SK-MEL-5 (cell line): Measurements from ENCODE around the gene ZDHHC20. TPM values are rescaled to one million over a fixed set of nuclear protein-coding genes. Genes with fewer than 3 reads are reported as not detected.
A peak's percentile ranks its signal among the peaks of the same experiment; 100 is the strongest.
"Not testable (repeated sequence)": the region's sequence is repeated elsewhere in the genome, so short reads cannot be mapped to it uniquely, and the experiment has no call there.

Experiments used
- DNase-seq: peaks from one replicate; pipeline ENCODE4 v3.0.0-alpha.2; 2016; ENCODE audit warnings: low read depth, low spot score
- in situ Hi-C: cut with HindIII; loops from 2 replicates; pipeline ENCODE4 v1.10.0; 2016; ENCODE audit warnings: low sequenced_read_pairs, high pct_unique_total_duplicates, low pct_unique_long_range_greater_than_20kb
- total RNA-seq: library from RNA; depleted of rRNA; stranded (reverse); fragments of >200 nt; shearing (Covaris generic); gene quantifications from 2 replicates; pipeline ENCODE4 v1.2.3, GENCODE V29; 2014

ZDHHC20 gene
- total RNA-seq, 1 experiment from 2014 or later, result 121 TPM

- in situ Hi-C loops, result no loop called here
- no peak for DNase-seq
Measured at GRCh38 chr13:21446656-21447055, 12.4 kb downstream of the ZDHHC20 start.

DNA sequence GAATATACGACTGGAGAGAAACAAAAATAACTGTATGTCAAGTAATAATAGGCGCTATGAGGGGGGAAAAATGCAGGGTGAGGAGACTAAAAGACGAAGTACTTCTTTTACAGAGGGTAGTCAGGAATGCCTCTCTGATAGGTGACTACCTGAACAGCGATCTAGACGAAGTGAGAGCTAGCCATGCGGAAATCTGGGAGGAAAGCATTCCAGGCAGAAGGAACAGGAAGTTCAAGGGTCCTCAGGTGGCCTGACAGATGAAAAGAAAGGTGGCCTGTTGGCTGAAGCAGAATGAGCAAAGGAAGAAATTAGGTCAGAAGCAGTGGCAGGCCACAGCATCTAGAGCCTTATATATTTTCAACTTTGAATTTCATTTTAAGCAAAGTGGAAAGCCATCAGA lies 13.3 kb downstream of the ZDHHC20 start:
- in situ Hi-C loops, result no loop called here
- DNase-seq, result no peak

- in situ Hi-C loops, result no loop called here
- DNase-seq, result no peak
Measured at GRCh38 chr13:21443171-21443570, 15.9 kb downstream of the ZDHHC20 start.

- DNase-seq, result no peak
- in situ Hi-C loops, result no loop called here
Measured at GRCh38 chr13:21436582-21436981, 22.5 kb downstream of the ZDHHC20 start.

- in situ Hi-C loops, result no loop called here
Measured at GRCh38 chr13:21435687-21436151, 23.4 kb downstream of the ZDHHC20 start.

GRCh38 chr13:21435231-21435630 lies 23.9 kb downstream of the ZDHHC20 start:
- in situ Hi-C loops, result no loop called here
- DNase-seq, result no peak

More at GRCh38 chr13:21435687-21436151, 23.4 kb downstream of the ZDHHC20 start:
- peak; percentile 88 for DNase-seq

- peak; percentile 80 for DNase-seq
- in situ Hi-C loops, result no loop called here
Measured at GRCh38 chr13:21434588-21434987, 24.5 kb downstream of the ZDHHC20 start.

- no peak for DNase-seq
- in situ Hi-C loops, result no loop called here
Measured at GRCh38 chr13:21429211-21429610, 29.9 kb downstream of the ZDHHC20 start.

- no peak for DNase-seq
- in situ Hi-C loops, result no loop called here
Measured at GRCh38 chr13:21427741-21428140, 31.4 kb downstream of the ZDHHC20 start.

DNA sequence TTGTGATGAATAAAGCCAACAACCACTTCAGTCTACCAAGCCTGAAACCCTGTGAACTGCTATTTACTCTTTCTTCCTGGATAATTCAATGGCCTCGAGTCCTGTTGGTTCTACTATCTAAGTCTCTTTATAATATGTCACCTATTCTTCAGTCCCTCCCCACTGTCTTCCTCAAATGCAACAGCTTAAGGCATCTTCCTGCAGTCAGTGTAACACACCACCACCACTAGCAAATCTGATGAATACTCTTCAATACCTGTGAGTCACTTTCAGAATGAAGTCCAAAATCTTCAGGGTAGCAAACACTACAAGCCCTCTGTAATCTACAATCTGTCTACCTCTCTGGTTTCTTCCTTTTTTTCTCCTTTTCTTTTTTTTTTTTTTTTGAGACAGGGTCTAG lies 32.9 kb downstream of the ZDHHC20 start:
- in situ Hi-C loops, result no loop called here
- DNase-seq, result no peak

DNA sequence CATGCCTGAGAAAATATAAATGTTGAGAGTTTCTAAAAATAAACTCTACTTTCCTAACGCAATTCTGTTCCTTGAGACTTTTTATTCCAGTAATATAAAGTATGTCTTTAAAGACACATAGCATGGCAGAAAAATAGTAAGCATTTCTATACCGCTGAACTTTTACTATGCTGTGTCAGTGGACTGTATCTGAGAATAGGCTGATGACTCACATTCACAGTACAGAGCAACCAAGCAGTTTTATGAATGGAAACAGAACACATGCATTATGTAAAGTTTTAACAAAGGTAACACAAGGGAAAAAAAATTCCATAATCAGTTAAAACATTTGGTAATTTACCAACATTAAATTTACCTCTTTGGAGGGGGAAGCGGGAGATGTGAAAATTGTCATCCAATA lies 38.4 kb downstream of the ZDHHC20 start:
- DNase-seq, result peak; percentile 61
- in situ Hi-C loops, result no loop called here

DNA sequence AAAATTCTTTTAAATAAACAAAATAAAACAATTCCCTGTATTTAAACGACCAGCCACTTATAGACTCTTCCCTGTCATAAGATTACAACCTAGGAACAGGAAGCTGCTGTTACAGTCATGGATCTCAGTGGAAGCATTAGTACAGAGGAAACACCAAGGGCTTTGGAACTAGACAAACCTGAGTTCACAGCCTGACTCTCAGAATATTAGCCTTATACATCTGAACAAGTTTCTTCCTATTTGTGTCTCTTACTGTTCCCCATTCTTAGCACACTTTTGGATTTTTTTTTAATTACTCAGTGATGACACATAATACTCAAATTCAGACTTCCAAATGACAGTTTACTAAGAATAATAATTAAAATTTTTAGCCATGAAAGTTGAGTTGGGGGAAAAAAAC lies 46.1 kb downstream of the ZDHHC20 start:
- no peak for DNase-seq
- in situ Hi-C loops, result no loop called here

DNA sequence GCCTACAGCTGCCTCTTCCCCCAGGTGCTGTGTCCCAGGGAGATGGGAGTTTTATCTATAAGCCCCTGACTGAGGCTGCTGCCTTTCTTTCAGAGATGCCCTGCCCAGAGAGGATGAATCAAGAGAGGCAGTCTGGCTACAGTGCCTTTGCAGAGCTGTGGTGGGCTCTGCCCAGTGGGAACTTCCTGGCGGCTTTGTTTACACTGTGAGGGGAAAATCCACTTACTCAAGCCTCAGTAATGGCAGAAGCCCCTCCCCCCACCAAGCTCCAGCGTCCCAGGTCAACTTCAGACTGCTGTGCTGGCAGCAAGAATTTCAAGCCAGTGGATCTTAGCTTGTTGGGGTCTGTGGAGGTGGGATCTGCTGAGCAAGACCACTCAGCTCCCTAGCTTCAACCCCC lies 48.6 kb downstream of the ZDHHC20 start:
- not testable (repeated sequence) for DNase-seq

DNA sequence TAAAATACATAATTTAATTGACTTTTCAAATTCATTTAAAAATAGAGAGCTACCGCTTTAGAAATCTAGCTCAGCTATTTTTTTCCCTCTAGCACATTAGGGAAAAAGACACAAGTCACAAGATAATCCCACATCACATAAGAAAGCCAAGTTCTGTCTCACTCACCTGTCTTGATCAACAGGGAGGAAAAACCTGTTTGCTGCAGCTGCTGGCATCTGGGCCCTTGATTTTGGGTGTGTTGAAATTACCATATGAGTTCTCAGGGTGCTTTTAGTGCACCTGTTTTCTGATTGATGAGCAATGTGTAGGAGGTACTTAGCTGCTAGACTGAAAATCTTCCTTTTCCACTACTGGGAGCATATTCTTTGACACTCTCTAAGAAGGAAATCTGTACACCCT lies 53.8 kb downstream of the ZDHHC20 start:
- in situ Hi-C loops, result no loop called here

More for the DNA sequence above, 48.6 kb downstream of the ZDHHC20 start:
- in situ Hi-C loops, result not testable (repeated sequence)

DNA sequence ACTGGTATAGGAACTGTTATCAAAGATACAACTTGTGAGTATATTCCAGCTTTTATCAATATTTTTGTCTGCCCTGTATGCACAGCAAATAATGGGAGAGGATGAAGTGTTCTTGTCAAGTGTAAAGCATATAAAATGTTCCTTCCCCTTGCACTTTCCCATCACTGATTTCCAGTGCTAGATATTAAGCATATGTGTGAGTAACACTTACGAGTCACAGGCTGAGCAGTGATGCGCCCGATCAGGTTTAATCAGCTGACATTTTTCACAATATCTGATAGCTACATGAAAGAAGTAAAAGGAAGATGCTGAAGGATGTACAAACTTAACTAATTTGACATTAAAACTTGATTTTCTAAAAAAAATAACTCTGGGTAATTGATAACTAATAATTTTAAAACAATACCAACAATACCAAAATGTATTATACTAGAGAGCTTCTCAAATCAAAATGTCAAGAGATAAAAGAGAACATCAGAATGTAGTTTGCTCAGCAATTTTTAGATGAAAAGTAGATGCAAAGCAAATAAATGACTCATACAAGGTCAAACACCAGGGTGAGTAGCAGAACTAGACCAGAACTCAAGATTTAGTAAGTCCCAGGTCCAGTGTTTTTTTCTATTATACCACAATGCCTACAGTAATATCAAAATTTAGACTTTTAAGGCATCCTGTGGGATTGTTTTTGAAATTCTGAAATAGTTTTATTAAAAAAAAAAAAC lies 56.4 kb downstream of the ZDHHC20 start:
- DNase-seq, result no peak
- in situ Hi-C loops, result no loop called here

More for the DNA sequence above, 53.8 kb downstream of the ZDHHC20 start:
- no peak for DNase-seq

- in situ Hi-C loops, result no loop called here
- peak; percentile 96 for DNase-seq
Measured at GRCh38 chr13:21399741-21400140, 59.4 kb downstream of the ZDHHC20 start.

GRCh38 chr13:21395953-21396352 lies 63.1 kb downstream of the ZDHHC20 start:
- peak; percentile 23 for DNase-seq
- in situ Hi-C loops, result no loop called here

GRCh38 chr13:21389124-21389523 lies 70.0 kb downstream of the ZDHHC20 start:
- DNase-seq, result no peak
- in situ Hi-C loops, result no loop called here

GRCh38 chr13:21385710-21386109 lies 73.4 kb downstream of the ZDHHC20 start:
- DNase-seq, result no peak
- in situ Hi-C loops, result no loop called here
